OCI-LY1 (cell line): ENCODE measurements around the gene NEDD4L.

Experiments
- H2AFZ ChIP-seq: fragments of 200-600 bp; sonication (generic), shearing (Covaris generic); 2 replicates; pipeline ENCODE4 v1.6.0; 2014; ENCODE audit warnings: antibody characterized with exemption, mild to moderate bottlenecking, low read length
- H3F3A ChIP-seq: fragments of 200-600 bp; sonication (generic), shearing (Covaris generic); 2 replicates; pipeline ENCODE4 v1.6.0; 2014; ENCODE audit warnings: mild to moderate bottlenecking, antibody characterized with exemption, low read length, moderate library complexity; ENCODE audit not compliant: insufficient read depth
- H3K27ac ChIP-seq: fragments of 200-600 bp; sonication (generic); 2 replicates; pipeline ENCODE4 v1.5.1; 2014; ENCODE audit warnings: low read length, mixed run types, mild to moderate bottlenecking, low read depth; ENCODE audit not compliant: poor library complexity, severe bottlenecking
- H3K27me3 ChIP-seq: fragments of 200-600 bp; sonication (generic); 2 replicates; pipeline ENCODE4 v1.6.0; 2014; ENCODE audit warnings: antibody characterized with exemption, mild to moderate bottlenecking, low read length, moderate library complexity; ENCODE audit not compliant: insufficient read depth
- H3K36me3 ChIP-seq: fragments of 200-600 bp; sonication (generic); 2 replicates; pipeline ENCODE4 v1.6.1; 2014; ENCODE audit warnings: mild to moderate bottlenecking, antibody characterized with exemption, low read length, moderate library complexity, mixed read lengths; ENCODE audit not compliant: insufficient read depth
- H3K4me1 ChIP-seq: fragments of 200-600 bp; sonication (generic); 2 replicates; pipeline ENCODE4 v1.5.1; 2014; ENCODE audit warnings: mild to moderate bottlenecking, low read length, moderate library complexity; ENCODE audit not compliant: insufficient read depth, severe bottlenecking
- H3K4me2 ChIP-seq: fragments of 200-600 bp; sonication (generic), shearing (Covaris generic); 2 replicates; pipeline ENCODE4 v1.6.1; 2014; ENCODE audit warnings: low read length
- H3K4me3 ChIP-seq: fragments of 200-600 bp; sonication (generic); 2 replicates; pipeline ENCODE4 v1.5.1; 2014; ENCODE audit warnings: low read length, low read depth, mild to moderate bottlenecking, mixed read lengths; ENCODE audit not compliant: poor library complexity, severe bottlenecking
- H3K79me2 ChIP-seq: fragments of 200-600 bp; shearing (Covaris generic); 2 replicates; pipeline ENCODE4 v1.6.1; 2016; ENCODE audit warnings: mixed run types, low read length, mixed read lengths; ENCODE audit not compliant: insufficient read depth
- H3K9ac ChIP-seq: fragments of 200-600 bp; sonication (generic), shearing (Covaris generic); 2 replicates; pipeline ENCODE4 v1.6.1; 2014; ENCODE audit warnings: mild to moderate bottlenecking, low read length, mixed read lengths
- H3K9me2 ChIP-seq: fragments of 200-600 bp; sonication (generic), shearing (Covaris generic); 2 replicates; pipeline ENCODE4 v1.6.1; 2014; ENCODE audit warnings: low read depth, mild to moderate bottlenecking, low read length, mixed read lengths
- H3K9me3 ChIP-seq: fragments of 200-600 bp; shearing (Covaris generic); 2 replicates; pipeline ENCODE4 v1.6.1; 2014; ENCODE audit warnings: low read length, mixed read lengths
- H4K20me1 ChIP-seq: fragments of 200-600 bp; sonication (generic), shearing (Covaris generic); 2 replicates; pipeline ENCODE4 v1.6.0; 2016; ENCODE audit warnings: mild to moderate bottlenecking, low read length; ENCODE audit not compliant: insufficient read depth
- EZH2 ChIP-seq: fragments of 200-600 bp; sonication (generic), shearing (Covaris generic); IDR thresholded peaks from 2 replicates; pipeline ENCODE4 v1.8.0; 2017; ENCODE audit warnings: borderline replicate concordance, mixed run types, mild to moderate bottlenecking, antibody characterized with exemption, low read length, moderate library complexity, mixed read lengths
- TF ChIP-seq, protein P1 (sequence below): fragments of 200-600 bp; sonication (generic), shearing (Covaris generic); IDR thresholded peaks from 2 replicates; pipeline ENCODE4 v1.5.1; 2017; ENCODE audit warnings: mild to moderate bottlenecking, antibody characterized with exemption, low read length, moderate library complexity, mixed read lengths

Gene NEDD4L

DNA sequence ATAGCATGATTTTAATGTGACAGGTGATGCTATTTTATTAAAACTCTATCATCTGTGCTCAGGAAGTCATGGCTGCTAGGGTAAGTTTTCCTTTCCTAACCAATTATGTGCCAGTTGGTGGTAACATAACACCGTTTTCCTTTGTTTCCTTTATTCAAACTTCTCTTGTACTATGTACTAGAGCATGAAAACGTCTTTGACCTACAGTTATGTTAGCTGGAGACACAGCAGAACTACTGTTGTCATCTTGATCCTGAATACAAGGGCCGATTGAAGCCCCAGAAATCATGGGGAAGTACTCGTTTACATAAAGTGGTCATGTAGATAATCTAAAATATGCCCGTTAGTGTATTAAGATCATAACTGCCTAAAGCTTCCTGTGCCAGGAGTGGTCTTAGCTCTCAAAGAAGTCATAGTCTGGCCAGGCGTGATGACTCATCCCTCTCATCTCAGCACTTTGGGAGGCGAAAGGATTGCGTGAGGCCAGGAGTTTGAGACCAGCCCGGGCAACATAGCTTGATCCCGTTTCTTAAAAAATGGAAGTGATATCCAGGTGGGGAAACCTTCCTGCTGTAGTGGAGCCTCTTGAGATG, 20.5 kb downstream of the NEDD4L start:
- Histone ChIP-seq H4K20me1 (no peaks in the 10 kb centered on the region), H3K9me3 (no peaks in the 10 kb centered on the region), H3F3A (no peaks in the 10 kb centered on the region), H3K79me2 (no peaks in the 10 kb centered on the region), H3K4me1 (no peaks in the 10 kb centered on the region), H3K4me3 (no peak overlapping the region), H3K27me3 (0 out of 2 replicates have a peak, but pooled peaks cover 4% of the 10 kb centered on the region), H3K36me3 (no peaks in the 10 kb centered on the region), H3K4me2 (no peak overlapping the region), H3K9ac (no peak overlapping the region), H3K27ac (no peak overlapping the region), H2AFZ (no peak overlapping the region), H3K9me2 (no peaks in the 10 kb centered on the region)
- no peak for TF ChIP-seq EZH2
- TF ChIP-seq, protein P1, sequence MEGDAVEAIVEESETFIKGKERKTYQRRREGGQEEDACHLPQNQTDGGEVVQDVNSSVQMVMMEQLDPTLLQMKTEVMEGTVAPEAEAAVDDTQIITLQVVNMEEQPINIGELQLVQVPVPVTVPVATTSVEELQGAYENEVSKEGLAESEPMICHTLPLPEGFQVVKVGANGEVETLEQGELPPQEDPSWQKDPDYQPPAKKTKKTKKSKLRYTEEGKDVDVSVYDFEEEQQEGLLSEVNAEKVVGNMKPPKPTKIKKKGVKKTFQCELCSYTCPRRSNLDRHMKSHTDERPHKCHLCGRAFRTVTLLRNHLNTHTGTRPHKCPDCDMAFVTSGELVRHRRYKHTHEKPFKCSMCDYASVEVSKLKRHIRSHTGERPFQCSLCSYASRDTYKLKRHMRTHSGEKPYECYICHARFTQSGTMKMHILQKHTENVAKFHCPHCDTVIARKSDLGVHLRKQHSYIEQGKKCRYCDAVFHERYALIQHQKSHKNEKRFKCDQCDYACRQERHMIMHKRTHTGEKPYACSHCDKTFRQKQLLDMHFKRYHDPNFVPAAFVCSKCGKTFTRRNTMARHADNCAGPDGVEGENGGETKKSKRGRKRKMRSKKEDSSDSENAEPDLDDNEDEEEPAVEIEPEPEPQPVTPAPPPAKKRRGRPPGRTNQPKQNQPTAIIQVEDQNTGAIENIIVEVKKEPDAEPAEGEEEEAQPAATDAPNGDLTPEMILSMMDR: no peak

DNA sequence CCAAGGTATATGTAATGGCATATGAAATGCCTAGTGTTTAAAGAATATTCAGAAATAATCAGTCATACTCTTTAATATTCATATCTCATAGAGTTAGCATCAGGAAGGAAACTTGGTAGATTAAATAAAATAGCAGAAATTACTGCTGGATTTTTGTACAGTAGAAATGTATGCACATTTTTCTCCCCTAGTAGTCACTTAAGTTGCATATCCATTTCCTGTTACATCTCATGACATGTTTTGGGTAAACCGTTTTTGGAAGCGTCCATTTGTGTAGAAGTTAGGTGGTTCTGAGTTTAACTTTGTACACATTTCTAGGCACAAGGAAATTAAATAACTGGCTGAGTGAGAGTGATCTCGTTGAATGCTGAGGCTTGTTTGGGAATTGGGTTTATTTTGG, 21.9 kb downstream of the NEDD4L start:
- Histone ChIP-seq H3K27me3 (0 out of 2 replicates have a peak, but pooled peaks cover 4% of the 10 kb centered on the region), H3K9ac (no peak overlapping the region), H3K36me3 (no peaks in the 10 kb centered on the region), H3K4me1 (no peaks in the 10 kb centered on the region), H3K27ac (no peak overlapping the region), H3K4me2 (no peak overlapping the region), H3K4me3 (no peak overlapping the region), H4K20me1 (no peaks in the 10 kb centered on the region), H3K79me2 (no peaks in the 10 kb centered on the region), H3F3A (no peaks in the 10 kb centered on the region), H2AFZ (no peak overlapping the region), H3K9me2 (no peaks in the 10 kb centered on the region), H3K9me3 (no peaks in the 10 kb centered on the region)
- TF ChIP-seq, protein P1: no peak
- TF ChIP-seq EZH2: no peak

DNA sequence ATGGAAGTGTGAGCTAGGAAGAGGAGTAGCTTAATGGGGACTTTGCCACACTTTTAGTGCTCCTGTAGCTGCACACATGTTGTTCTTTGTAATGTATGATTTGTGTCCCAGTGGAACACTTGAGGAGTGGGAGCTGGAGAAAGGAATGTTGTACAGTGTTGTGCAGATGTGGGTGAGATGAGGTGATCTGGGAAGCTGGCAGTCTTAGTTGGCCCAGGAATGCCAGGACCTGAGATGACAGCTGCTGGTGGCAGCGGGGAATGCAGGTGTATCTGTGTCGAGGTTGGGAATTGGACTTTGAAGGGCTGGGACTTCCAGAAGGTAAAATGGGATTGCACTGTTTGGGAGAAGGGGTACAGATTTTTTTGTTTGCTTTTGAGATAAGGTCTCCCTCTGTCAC, 23.6 kb downstream of the NEDD4L start:
- Histone ChIP-seq H2AFZ (no peak overlapping the region), H3K9me2 (no peaks in the 10 kb centered on the region), H4K20me1 (no peaks in the 10 kb centered on the region), H3F3A (no peaks in the 10 kb centered on the region), H3K4me1 (no peaks in the 10 kb centered on the region), H3K79me2 (no peaks in the 10 kb centered on the region), H3K9ac (no peak overlapping the region), H3K4me2 (no peak overlapping the region), H3K36me3 (no peaks in the 10 kb centered on the region), H3K9me3 (no peaks in the 10 kb centered on the region), H3K27ac (no peak overlapping the region), H3K27me3 (0 out of 2 replicates have a peak, but pooled peaks cover 4% of the 10 kb centered on the region), H3K4me3 (no peak overlapping the region)
- no peak for TF ChIP-seq EZH2
- TF ChIP-seq, protein P1: no peak
